ENCODE results near the gene PDE9A. TPM values are rescaled to one million over a fixed set of nuclear protein-coding genes. Genes with fewer than 3 reads are reported as not detected.

Gene PDE9A
- polyA plus RNA-seq, 3 donors = 5.6 to 13.6 (median 6.2) TPM

- 79 to 91% (median 90%) methylated on average over 36 of the region's 36 CpGs for WGBS, 3 donors
- no peak overlapping the region for H3K27ac ChIP-seq (ENCODE audit: low read depth, low read length)
These were observed 16.0 kb upstream of the PDE9A start for GRCh38 chr21:42637267-42638041.

GRCh38 chr21:42638266-42638863, 15.1 kb upstream of the PDE9A start:
- H3K27ac ChIP-seq (ENCODE audit: low read depth, low read length) = no peak overlapping the region
- WGBS, 3 donors = 46 to 50% (median 47%) methylated on average over 19 of the region's 19 CpGs

GRCh38 chr21:42639646-42640152, 13.7 kb upstream of the PDE9A start:
- no peak overlapping the region for H3K27ac ChIP-seq (ENCODE audit: low read depth, low read length)
- 69 to 88% (median 86%) methylated on average over 8 of the region's 8 CpGs for WGBS, 3 donors

GRCh38 chr21:42640486-42640885, 12.9 kb upstream of the PDE9A start:
- WGBS, 3 donors = 23 to 32% (median 24%) methylated on average over 4 of the region's 4 CpGs
- H3K27ac ChIP-seq (ENCODE audit: low read depth, low read length) = no peak overlapping the region

- no peak overlapping the region for H3K27ac ChIP-seq (ENCODE audit: low read depth, low read length)
- WGBS, 3 donors = 60 to 66% (median 62%) methylated on average over 24 of the region's 24 CpGs
These were observed 11.9 kb upstream of the PDE9A start for GRCh38 chr21:42641311-42642218.

- no peak overlapping the region for H3K27ac ChIP-seq (ENCODE audit: low read depth, low read length)
- 59 to 82% (median 65%) methylated on average over 8 of the region's 8 CpGs for WGBS, 3 donors
These were observed 11.1 kb upstream of the PDE9A start for GRCh38 chr21:42642219-42642745.

- H3K27ac ChIP-seq (ENCODE audit: low read depth, low read length) = no peak overlapping the region
- WGBS, 3 donors = 76 to 80% (median 78%) methylated on average over 20 to 21 of the region's 21 CpGs
These were observed 8.9 kb upstream of the PDE9A start for GRCh38 chr21:42644223-42645208.

GRCh38 chr21:42645211-42646075, 8.0 kb upstream of the PDE9A start:
- 82 to 90% (median 89%) methylated on average over 28 of the region's 28 CpGs for WGBS, 3 donors
- no peak overlapping the region for H3K27ac ChIP-seq (ENCODE audit: low read depth, low read length)

GRCh38 chr21:42646076-42646825, 7.2 kb upstream of the PDE9A start:
- no peak overlapping the region for H3K27ac ChIP-seq (ENCODE audit: low read depth, low read length)
- WGBS, 3 donors = 81 to 89% (median 88%) methylated on average over 14 of the region's 14 CpGs

- H3K27ac ChIP-seq (ENCODE audit: low read depth, low read length) = no peak overlapping the region
- 89 to 93% (median 93%) methylated on average over 14 of the region's 14 CpGs for WGBS, 3 donors
These were observed 6.6 kb upstream of the PDE9A start for GRCh38 chr21:42646836-42647235.

GRCh38 chr21:42648606-42649005, 4.8 kb upstream of the PDE9A start:
- WGBS, 3 donors = 82 to 96% (median 88%) methylated on average over 8 of the region's 8 CpGs
- H3K27ac ChIP-seq (ENCODE audit: low read depth, low read length) = no peak overlapping the region

- 87 to 92% (median 89%) methylated on average over 24 of the region's 24 CpGs for WGBS, 3 donors
- H3K27ac ChIP-seq (ENCODE audit: low read depth, low read length) = no peak overlapping the region
These were observed 4.0 kb upstream of the PDE9A start for GRCh38 chr21:42649122-42650032.

- H3K27ac ChIP-seq (ENCODE audit: low read depth, low read length) = no peak overlapping the region
- 43 to 76% (median 69%) methylated on average over 10 to 11 of the region's 11 CpGs for WGBS, 3 donors
These were observed 3.4 kb upstream of the PDE9A start for GRCh38 chr21:42650033-42650370.

GRCh38 chr21:42650441-42651421, 2.7 kb upstream of the PDE9A start:
- no peak overlapping the region for H3K27ac ChIP-seq (ENCODE audit: low read depth, low read length)
- 75 to 85% (median 85%) methylated on average over 21 of the region's 21 CpGs for WGBS, 3 donors

Measured in adipose tissue (tissue), 3 donors.